Measurements from ENCODE around the gene GNG7.

GRCh38 chr19:2591537-2592291, 110.8 kb downstream of the GNG7 start:
- TF ChIP-seq CTCF (IDR thresholded peaks at IDR 0.05) (no peak), POLR2A (IDR thresholded peaks at IDR 0.05) (no peak)

Data from adrenal gland (tissue), 5 donors.